Breast epithelium (tissue), 3 donors: Measurements from ENCODE around the gene SV2C.

Experiments used
- POLR2A ChIP-seq: fragments of 450-650 bp; IDR thresholded peaks from one replicate; pipeline ENCODE4 v1.6.1; 2016; ENCODE audit warnings: antibody characterized with exemption, mild to moderate bottlenecking, moderate library complexity
- POLR2AphosphoS5 ChIP-seq, 3 donors: sonication (generic); formaldehyde crosslinking; IDR thresholded peaks; one replicate each; pipeline ENCODE4 v1.6.1; 2017; ENCODE audit warnings: antibody characterized with exemption in 3 of 3
- TF ChIP-seq, protein P1 (sequence below), 3 donors: fragments of 450-650 bp; IDR thresholded peaks; one replicate each; pipeline ENCODE4 v1.5.1; 2016 to 2017; ENCODE audit warnings: antibody characterized with exemption in 3 of 3, mild to moderate bottlenecking in 3 of 3, moderate library complexity in 3 of 3

DNA sequence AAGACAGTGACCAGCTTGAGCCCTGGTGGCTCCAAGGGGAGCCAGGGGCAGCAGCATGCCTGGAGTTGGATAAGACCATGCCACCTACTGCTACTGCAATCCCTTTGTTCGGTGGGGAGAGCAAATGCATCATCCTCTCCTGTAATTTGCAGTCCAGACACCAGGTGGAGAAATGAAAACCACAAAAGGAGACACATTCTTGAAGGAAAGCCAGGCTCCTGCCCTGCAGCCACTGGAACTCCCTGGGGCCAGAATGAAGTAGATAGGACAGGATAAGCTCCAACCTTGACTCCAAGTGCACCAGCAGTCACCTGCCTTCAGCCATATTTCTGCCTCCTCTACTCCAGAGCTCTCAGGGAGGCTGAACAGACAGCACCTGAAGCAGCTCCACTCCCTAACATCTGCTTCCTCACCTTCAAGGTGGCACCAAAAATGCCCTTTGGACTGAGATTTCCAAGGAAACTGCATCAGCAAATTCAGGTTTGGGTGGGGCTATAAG lies 254.8 kb downstream of the SV2C start:
- TF ChIP-seq, protein P1, sequence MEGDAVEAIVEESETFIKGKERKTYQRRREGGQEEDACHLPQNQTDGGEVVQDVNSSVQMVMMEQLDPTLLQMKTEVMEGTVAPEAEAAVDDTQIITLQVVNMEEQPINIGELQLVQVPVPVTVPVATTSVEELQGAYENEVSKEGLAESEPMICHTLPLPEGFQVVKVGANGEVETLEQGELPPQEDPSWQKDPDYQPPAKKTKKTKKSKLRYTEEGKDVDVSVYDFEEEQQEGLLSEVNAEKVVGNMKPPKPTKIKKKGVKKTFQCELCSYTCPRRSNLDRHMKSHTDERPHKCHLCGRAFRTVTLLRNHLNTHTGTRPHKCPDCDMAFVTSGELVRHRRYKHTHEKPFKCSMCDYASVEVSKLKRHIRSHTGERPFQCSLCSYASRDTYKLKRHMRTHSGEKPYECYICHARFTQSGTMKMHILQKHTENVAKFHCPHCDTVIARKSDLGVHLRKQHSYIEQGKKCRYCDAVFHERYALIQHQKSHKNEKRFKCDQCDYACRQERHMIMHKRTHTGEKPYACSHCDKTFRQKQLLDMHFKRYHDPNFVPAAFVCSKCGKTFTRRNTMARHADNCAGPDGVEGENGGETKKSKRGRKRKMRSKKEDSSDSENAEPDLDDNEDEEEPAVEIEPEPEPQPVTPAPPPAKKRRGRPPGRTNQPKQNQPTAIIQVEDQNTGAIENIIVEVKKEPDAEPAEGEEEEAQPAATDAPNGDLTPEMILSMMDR (IDR thresholded peaks at IDR 0.05), result peak; percentile 30 to 70 (median 54)
- peak in 1 of 3 donors; percentile 39 for TF ChIP-seq POLR2AphosphoS5 (IDR thresholded peaks at IDR 0.05)
- no peak for TF ChIP-seq POLR2A
